Adrenal gland (tissue), 5 donors: ENCODE measurements around the gene CELF5.

Source experiments
- POLR2A ChIP-seq, 2 donors: fragments of 450-650 bp; IDR thresholded peaks; one replicate each; pipeline ENCODE4 v1.6.1; 2017; ENCODE audit warnings: antibody characterized with exemption in 2 of 2, mild to moderate bottlenecking in 2 of 2, moderate library complexity in 1 of 2
- TF ChIP-seq, protein P1 (sequence below), 6 experiments: fragments of 450-650 bp in 4 of 6; fragments of 200-600 bp in 2 of 6; sonication (generic) in 1 of 6; IDR thresholded peaks; 1 replicate in 5 of 6; 2 replicates in 1 of 6; pipeline versions ENCODE4 v1.5.1 to v1.8.0; 2016 to 2021; ENCODE audit warnings: antibody characterized with exemption in 6 of 6, mild to moderate bottlenecking in 2 of 6, moderate library complexity in 1 of 6
- donor health status: DM: no; HTN: no; CAD: no.

DNA sequence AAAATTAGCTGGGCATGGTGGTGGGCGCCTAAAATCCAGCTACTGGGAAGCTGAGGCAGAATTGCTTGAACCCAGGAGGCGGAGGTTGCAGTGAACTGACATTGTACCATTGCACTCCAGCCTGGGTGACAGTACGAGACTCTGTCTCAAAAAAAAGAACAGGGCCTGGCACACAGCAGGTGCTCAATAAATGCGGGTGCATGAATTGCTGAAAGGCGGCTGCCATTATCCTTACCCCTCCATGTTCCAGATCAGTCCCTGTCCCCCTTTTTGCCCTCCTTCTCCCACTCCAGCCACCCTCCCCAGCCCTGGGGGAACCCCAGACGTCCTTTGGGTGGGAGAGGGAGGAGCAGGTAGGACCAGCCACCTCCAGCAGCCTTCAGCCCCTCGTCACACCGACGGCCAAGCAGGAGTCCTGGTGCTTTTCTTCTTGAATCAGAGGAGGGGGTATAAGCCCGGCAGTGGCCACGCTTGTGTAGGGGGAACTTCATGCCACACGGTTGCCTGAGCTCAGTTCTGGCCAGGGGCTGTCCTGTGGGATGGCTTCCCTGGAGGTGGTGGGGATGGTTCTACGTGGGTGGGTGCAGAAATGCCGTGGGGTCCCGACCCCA lies 121.5 kb downstream of the CELF5 start:
- TF ChIP-seq, protein P1, sequence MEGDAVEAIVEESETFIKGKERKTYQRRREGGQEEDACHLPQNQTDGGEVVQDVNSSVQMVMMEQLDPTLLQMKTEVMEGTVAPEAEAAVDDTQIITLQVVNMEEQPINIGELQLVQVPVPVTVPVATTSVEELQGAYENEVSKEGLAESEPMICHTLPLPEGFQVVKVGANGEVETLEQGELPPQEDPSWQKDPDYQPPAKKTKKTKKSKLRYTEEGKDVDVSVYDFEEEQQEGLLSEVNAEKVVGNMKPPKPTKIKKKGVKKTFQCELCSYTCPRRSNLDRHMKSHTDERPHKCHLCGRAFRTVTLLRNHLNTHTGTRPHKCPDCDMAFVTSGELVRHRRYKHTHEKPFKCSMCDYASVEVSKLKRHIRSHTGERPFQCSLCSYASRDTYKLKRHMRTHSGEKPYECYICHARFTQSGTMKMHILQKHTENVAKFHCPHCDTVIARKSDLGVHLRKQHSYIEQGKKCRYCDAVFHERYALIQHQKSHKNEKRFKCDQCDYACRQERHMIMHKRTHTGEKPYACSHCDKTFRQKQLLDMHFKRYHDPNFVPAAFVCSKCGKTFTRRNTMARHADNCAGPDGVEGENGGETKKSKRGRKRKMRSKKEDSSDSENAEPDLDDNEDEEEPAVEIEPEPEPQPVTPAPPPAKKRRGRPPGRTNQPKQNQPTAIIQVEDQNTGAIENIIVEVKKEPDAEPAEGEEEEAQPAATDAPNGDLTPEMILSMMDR (IDR thresholded peaks at IDR 0.05), result no peak
- TF ChIP-seq POLR2A (IDR thresholded peaks at IDR 0.05), result no peak
